ENCODE data around the gene YJEFN3.

YJEFN3 gene

GRCh38 chr19:19535311-19536191, 6.8 kb downstream of the YJEFN3 start:
- Mint-ChIP-seq H3K27ac (no peak overlapping the region), H3K4me1 (ENCODE audit: low read depth) (peaks cover 12% of the 10 kb centered on the region), H3K27me3 (ENCODE audit: low read depth) (peaks cover 18% of the 10 kb centered on the region), H3K4me3 (no peak overlapping the region), H3K36me3 (ENCODE audit: low read depth) (peaks cover 7% of the 10 kb centered on the region), H3K9me3 (no peaks in the 10 kb centered on the region)
- DNase-seq (ENCODE audit: low spot score): no peak

GRCh38 chr19:19537075-19538048, 8.7 kb downstream of the YJEFN3 start:
- DNase-seq (ENCODE audit: low spot score): no peak
- H3K4me3 Mint-ChIP-seq: peak overlapping the region; percentile 15
- H3K27me3 Mint-ChIP-seq (ENCODE audit: low read depth): peaks cover 21% of the 10 kb centered on the region
- H3K9me3 Mint-ChIP-seq: no peaks in the 10 kb centered on the region
- peaks cover 4% of the 10 kb centered on the region for H3K36me3 Mint-ChIP-seq (ENCODE audit: low read depth)
- peaks cover 13% of the 10 kb centered on the region for H3K4me1 Mint-ChIP-seq (ENCODE audit: low read depth)
- peak overlapping the region; percentile 78 for H3K27ac Mint-ChIP-seq

- H3K9me3 Mint-ChIP-seq: no peaks in the 10 kb centered on the region
- peak within 1 kb of the TSS; percentile 15 for H3K4me3 Mint-ChIP-seq
- peaks cover 4% of the 10 kb centered on the region for H3K36me3 Mint-ChIP-seq (ENCODE audit: low read depth)
- peak within 1 kb of the TSS; percentile 20 for H3K27ac Mint-ChIP-seq
- H3K4me1 Mint-ChIP-seq (ENCODE audit: low read depth): peaks cover 15% of the 10 kb centered on the region
- H3K27me3 Mint-ChIP-seq (ENCODE audit: low read depth): peaks cover 21% of the 10 kb centered on the region
- no peak for DNase-seq (ENCODE audit: low spot score)
Measured at GRCh38 chr19:19538061-19538784, 9.5 kb downstream of the YJEFN3 start, which contains the start of gene CILP2. TSS of gene CILP2 (plus strand) at chr19:19538265. CDS start at chr19:19538350, 85 bp downstream.

- H3K27ac Mint-ChIP-seq: peak overlapping the region; percentile 20
- no peak for DNase-seq (ENCODE audit: low spot score)
- no peaks in the 10 kb centered on the region for H3K9me3 Mint-ChIP-seq
- H3K36me3 Mint-ChIP-seq (ENCODE audit: low read depth): peaks cover 4% of the 10 kb centered on the region
- peaks cover 21% of the 10 kb centered on the region for H3K27me3 Mint-ChIP-seq (ENCODE audit: low read depth)
- H3K4me3 Mint-ChIP-seq: no peak overlapping the region
- peaks cover 15% of the 10 kb centered on the region for H3K4me1 Mint-ChIP-seq (ENCODE audit: low read depth)
Measured at GRCh38 chr19:19538785-19539166, 10.1 kb downstream of the YJEFN3 start.

- Mint-ChIP-seq H3K27ac (no peak overlapping the region), H3K27me3 (ENCODE audit: low read depth) (peaks cover 21% of the 10 kb centered on the region), H3K4me1 (ENCODE audit: low read depth) (peaks cover 15% of the 10 kb centered on the region), H3K9me3 (no peaks in the 10 kb centered on the region), H3K36me3 (ENCODE audit: low read depth) (peaks cover 4% of the 10 kb centered on the region), H3K4me3 (no peak overlapping the region)
- DNase-seq (ENCODE audit: low spot score): no peak
Measured at GRCh38 chr19:19539698-19540063, 11.0 kb downstream of the YJEFN3 start.

GRCh38 chr19:19540064-19540714, 11.5 kb downstream of the YJEFN3 start:
- peaks cover 4% of the 10 kb centered on the region for H3K36me3 Mint-ChIP-seq (ENCODE audit: low read depth)
- peak overlapping the region; percentile 26 for H3K27ac Mint-ChIP-seq
- H3K4me3 Mint-ChIP-seq: peak overlapping the region; percentile 76
- DNase-seq (ENCODE audit: low spot score): peak; percentile 60
- no peaks in the 10 kb centered on the region for H3K9me3 Mint-ChIP-seq
- H3K4me1 Mint-ChIP-seq (ENCODE audit: low read depth): peaks cover 15% of the 10 kb centered on the region
- peaks cover 21% of the 10 kb centered on the region for H3K27me3 Mint-ChIP-seq (ENCODE audit: low read depth)

GRCh38 chr19:19540715-19541515, 12.2 kb downstream of the YJEFN3 start:
- Mint-ChIP-seq H3K36me3 (ENCODE audit: low read depth) (peaks cover 4% of the 10 kb centered on the region), H3K27me3 (ENCODE audit: low read depth) (peaks cover 21% of the 10 kb centered on the region), H3K4me1 (ENCODE audit: low read depth) (peaks cover 15% of the 10 kb centered on the region), H3K4me3 (peak overlapping the region; percentile 76), H3K9me3 (no peaks in the 10 kb centered on the region), H3K27ac (peak overlapping the region; percentile 26)
- peak; percentile 64 for DNase-seq (ENCODE audit: low spot score)

- Mint-ChIP-seq H3K4me3 (peak overlapping the region; percentile 76), H3K36me3 (ENCODE audit: low read depth) (peaks cover 4% of the 10 kb centered on the region), H3K9me3 (no peaks in the 10 kb centered on the region), H3K4me1 (ENCODE audit: low read depth) (peaks cover 15% of the 10 kb centered on the region), H3K27me3 (ENCODE audit: low read depth) (peaks cover 18% of the 10 kb centered on the region), H3K27ac (no peak overlapping the region)
- DNase-seq (ENCODE audit: low spot score): no peak
Measured at GRCh38 chr19:19541616-19542015, 12.9 kb downstream of the YJEFN3 start.

GRCh38 chr19:19542507-19542906, 13.8 kb downstream of the YJEFN3 start:
- peaks cover 14% of the 10 kb centered on the region for H3K4me1 Mint-ChIP-seq (ENCODE audit: low read depth)
- no peak overlapping the region for H3K27ac Mint-ChIP-seq

GRCh38 chr19:19543101-19543500, 14.4 kb downstream of the YJEFN3 start:
- H3K9me3 Mint-ChIP-seq: no peaks in the 10 kb centered on the region
- peaks cover 11% of the 10 kb centered on the region for H3K27me3 Mint-ChIP-seq (ENCODE audit: low read depth)
- H3K27ac Mint-ChIP-seq: no peak overlapping the region
- H3K4me1 Mint-ChIP-seq (ENCODE audit: low read depth): peaks cover 11% of the 10 kb centered on the region
- H3K4me3 Mint-ChIP-seq: no peak overlapping the region
- no peak for DNase-seq (ENCODE audit: low spot score)
- no peaks in the 10 kb centered on the region for H3K36me3 Mint-ChIP-seq (ENCODE audit: low read depth)

More at GRCh38 chr19:19542507-19542906, 13.8 kb downstream of the YJEFN3 start:
- DNase-seq (ENCODE audit: low spot score): no peak
- Mint-ChIP-seq H3K27me3 (ENCODE audit: low read depth) (peaks cover 14% of the 10 kb centered on the region), H3K36me3 (ENCODE audit: low read depth) (peaks cover 2% of the 10 kb centered on the region), H3K4me3 (no peak overlapping the region), H3K9me3 (no peaks in the 10 kb centered on the region)

GRCh38 chr19:19543640-19544039, 14.9 kb downstream of the YJEFN3 start:
- Mint-ChIP-seq H3K27me3 (ENCODE audit: low read depth) (peaks cover 8% of the 10 kb centered on the region), H3K9me3 (no peaks in the 10 kb centered on the region), H3K36me3 (ENCODE audit: low read depth) (no peaks in the 10 kb centered on the region), H3K27ac (no peak overlapping the region), H3K4me1 (ENCODE audit: low read depth) (peaks cover 8% of the 10 kb centered on the region), H3K4me3 (no peak overlapping the region)
- DNase-seq (ENCODE audit: low spot score): no peak

- no peaks in the 10 kb centered on the region for H3K36me3 Mint-ChIP-seq (ENCODE audit: low read depth)
- H3K27ac Mint-ChIP-seq: no peak overlapping the region
- H3K4me3 Mint-ChIP-seq: no peak overlapping the region
- H3K9me3 Mint-ChIP-seq: no peaks in the 10 kb centered on the region
- H3K4me1 Mint-ChIP-seq (ENCODE audit: low read depth): peaks cover 5% of the 10 kb centered on the region
- no peak for DNase-seq (ENCODE audit: low spot score)
- peaks cover 3% of the 10 kb centered on the region for H3K27me3 Mint-ChIP-seq (ENCODE audit: low read depth)
Measured at GRCh38 chr19:19544257-19544953, 15.7 kb downstream of the YJEFN3 start.

Measured in T-helper 2 cell treated with Interferon-gamma antibody and Interleukin-4, amounts not matched to agents 5 μg/mL and 100 μg/mL, for 36 hours (primary cell).